ENCODE results near the gene RBM42. TPM values are rescaled to one million over a fixed set of nuclear protein-coding genes. Genes with fewer than 3 reads are reported as not detected.

Gene RBM42
- total RNA-seq, 2 donors from 2014 or later: 26.7 to 65.3 TPM

GRCh38 chr19:35607661-35608060 lies 21.2 kb upstream of the RBM42 start:
- ATAC-seq: no peak
- intact Hi-C loops (cut with DNase I): no loop called here
- Histone ChIP-seq H3K4me3 (no peak overlapping the region), H3K4me1 (peaks cover 7% of the 10 kb centered on the region), H3K9me3 (no peaks in the 10 kb centered on the region), H3K27ac (no peak overlapping the region), H3K27me3 (no peaks in the 10 kb centered on the region), H3K36me3 (replicated peaks in 1 of 2; ENCODE audit: insufficient read depth in 1 of 2, low read depth in 2 of 2) (no peaks in the 10 kb centered on the region)
- WGBS, 2 donors: 76 to 83% methylated on average over 3 of the region's 3 CpGs
- DNase-seq: no peak
- no peak for TF ChIP-seq POLR2A (IDR thresholded peaks at IDR 0.05)
- no peak for TF ChIP-seq CTCF (IDR thresholded peaks at IDR 0.05)

- Histone ChIP-seq H3K4me1 (peaks cover 11% of the 10 kb centered on the region), H3K36me3 (replicated peaks in 1 of 2; ENCODE audit: insufficient read depth in 1 of 2, low read depth in 2 of 2) (no peaks in the 10 kb centered on the region), H3K9me3 (no peaks in the 10 kb centered on the region), H3K4me3 (no peak overlapping the region), H3K27me3 (no peaks in the 10 kb centered on the region), H3K27ac (no peak overlapping the region)
- ATAC-seq (no peak), DNase-seq (no peak)
- TF ChIP-seq CTCF (IDR thresholded peaks at IDR 0.05): no peak
- TF ChIP-seq POLR2A (IDR thresholded peaks at IDR 0.05): no peak
- intact Hi-C loops (cut with DNase I): no loop called here
- 70 to 78% methylated on average over 2 of the region's 2 CpGs for WGBS, 2 donors
These were observed 20.6 kb upstream of the RBM42 start for GRCh38 chr19:35608251-35608650.

- H3K4me1 ChIP-seq: peaks cover 12% of the 10 kb centered on the region
- 47 to 88% methylated on average over 2 to 6 of the region's 6 CpGs for WGBS, 2 donors
- H3K27ac ChIP-seq: no peak overlapping the region
- H3K27me3 ChIP-seq: no peaks in the 10 kb centered on the region
- intact Hi-C loops (cut with DNase I): no loop called here
- H3K9me3 ChIP-seq: no peaks in the 10 kb centered on the region
- H3K4me3 ChIP-seq: no peak overlapping the region
- TF ChIP-seq CTCF (IDR thresholded peaks at IDR 0.05): no peak
- no peak for TF ChIP-seq POLR2A (IDR thresholded peaks at IDR 0.05)
- no peak for DNase-seq
- ATAC-seq: no peak
- H3K36me3 ChIP-seq (replicated peaks in 1 of 2; ENCODE audit: insufficient read depth in 1 of 2, low read depth in 2 of 2): no peaks in the 10 kb centered on the region
These were observed 18.9 kb upstream of the RBM42 start for GRCh38 chr19:35609851-35610353.

GRCh38 chr19:35612224-35612558 lies 16.6 kb upstream of the RBM42 start:
- H3K27me3 ChIP-seq: no peaks in the 10 kb centered on the region
- DNase-seq (no peak), ATAC-seq (peak; percentile 4)
- intact Hi-C loops (cut with DNase I): no loop called here
- H3K4me3 ChIP-seq: peak overlapping the region in 1 of 2 donors; percentile 25
- H3K27ac ChIP-seq: peak overlapping the region in 3 of 4 donors; percentile 48 to 61 (median 56)
- TF ChIP-seq POLR2A (IDR thresholded peaks at IDR 0.05) (no peak), CTCF (IDR thresholded peaks at IDR 0.05) (no peak)
- no peaks in the 10 kb centered on the region for H3K9me3 ChIP-seq
- H3K4me1 ChIP-seq: peaks cover 12% of the 10 kb centered on the region
- no peaks in the 10 kb centered on the region for H3K36me3 ChIP-seq (replicated peaks in 1 of 2; ENCODE audit: insufficient read depth in 1 of 2, low read depth in 2 of 2)
- 28 to 32% methylated on average over 9 of the region's 9 CpGs for WGBS, 2 donors

GRCh38 chr19:35612559-35613321 lies 16.1 kb upstream of the RBM42 start, which contains the start of gene HAUS5:
Gene HAUS5 (plus strand): TSS chr19:35612735. CDS start chr19:35612795, 60 bp downstream.
- 0% methylated on average over 10 to 44 of the region's 47 CpGs for WGBS, 2 donors
- Histone ChIP-seq H3K27ac (peak within 1 kb of the TSS; percentile 1 to 61 (median 52)), H3K27me3 (no peaks in the 10 kb centered on the region), H3K4me3 (peak within 1 kb of the TSS; percentile 25 to 32), H3K4me1 (peaks cover 12% of the 10 kb centered on the region), H3K9me3 (no peaks in the 10 kb centered on the region), H3K36me3 (replicated peaks in 1 of 2; ENCODE audit: insufficient read depth in 1 of 2, low read depth in 2 of 2) (no peaks in the 10 kb centered on the region)
- TF ChIP-seq POLR2A (IDR thresholded peaks at IDR 0.05): peak; percentile 8 to 71 (median 62)
- peak in 4 of 7 experiments; percentile 35 to 57 (median 40) for TF ChIP-seq CTCF (IDR thresholded peaks at IDR 0.05)
- peak; percentile 96 for ATAC-seq
- DNase-seq: peak; percentile 95 to 97 (median 95)
- intact Hi-C loops (cut with DNase I): no loop called here

Measured in body of pancreas (tissue), 4 donors.